PFSK-1 (cell line): ENCODE data around the gene CTNNA1.

Experiments
- FOXP2 ChIP-seq: optimal IDR thresholded peaks from 2 replicates; pipeline ENCODE3; 2011; ENCODE audit warnings: borderline replicate concordance, control low read depth, inconsistent platforms; ENCODE audit not compliant: insufficient read depth; ENCODE audit errors: extremely low read length, extremely low read depth
- POLR2AphosphoS5 ChIP-seq: IDR thresholded peaks from 2 replicates; pipeline ENCODE4 v1.6.1; 2012; ENCODE audit warnings: low read depth, mild to moderate bottlenecking, control low read depth, low read length, moderate library complexity
- SIN3A ChIP-seq: IDR thresholded peaks from 2 replicates; pipeline ENCODE4 v1.6.1; 2012; ENCODE audit warnings: mild to moderate bottlenecking, low read length, moderate library complexity, borderline replicate concordance; ENCODE audit not compliant: insufficient read depth
- TAF1 ChIP-seq: IDR thresholded peaks from 2 replicates; pipeline ENCODE4 v1.6.1; 2012; ENCODE audit warnings: low read length, control low read depth, borderline replicate concordance; ENCODE audit not compliant: insufficient read depth
- TF ChIP-seq, protein P1 (sequence below), 2 experiments: IDR thresholded peaks; 2 replicates each; pipeline versions ENCODE4 v1.6.1 to v1.8.0; 2011 to 2012; ENCODE audit warnings: low read depth in 2 of 2, low read length in 2 of 2, control low read depth in 1 of 2, inconsistent platforms in 1 of 2, mild to moderate bottlenecking in 1 of 2, moderate library complexity in 1 of 2; ENCODE audit not compliant: insufficient read depth in 1 of 2

The CTNNA1 gene

GRCh38 chr5:138889994-138890393, 136.8 kb downstream of the CTNNA1 start:
- TF ChIP-seq SIN3A (no peak), FOXP2 (no peak), TAF1 (no peak)

- TF ChIP-seq TAF1 (no peak), POLR2AphosphoS5 (no peak), SIN3A (no peak), FOXP2 (no peak)
- TF ChIP-seq, protein P1, sequence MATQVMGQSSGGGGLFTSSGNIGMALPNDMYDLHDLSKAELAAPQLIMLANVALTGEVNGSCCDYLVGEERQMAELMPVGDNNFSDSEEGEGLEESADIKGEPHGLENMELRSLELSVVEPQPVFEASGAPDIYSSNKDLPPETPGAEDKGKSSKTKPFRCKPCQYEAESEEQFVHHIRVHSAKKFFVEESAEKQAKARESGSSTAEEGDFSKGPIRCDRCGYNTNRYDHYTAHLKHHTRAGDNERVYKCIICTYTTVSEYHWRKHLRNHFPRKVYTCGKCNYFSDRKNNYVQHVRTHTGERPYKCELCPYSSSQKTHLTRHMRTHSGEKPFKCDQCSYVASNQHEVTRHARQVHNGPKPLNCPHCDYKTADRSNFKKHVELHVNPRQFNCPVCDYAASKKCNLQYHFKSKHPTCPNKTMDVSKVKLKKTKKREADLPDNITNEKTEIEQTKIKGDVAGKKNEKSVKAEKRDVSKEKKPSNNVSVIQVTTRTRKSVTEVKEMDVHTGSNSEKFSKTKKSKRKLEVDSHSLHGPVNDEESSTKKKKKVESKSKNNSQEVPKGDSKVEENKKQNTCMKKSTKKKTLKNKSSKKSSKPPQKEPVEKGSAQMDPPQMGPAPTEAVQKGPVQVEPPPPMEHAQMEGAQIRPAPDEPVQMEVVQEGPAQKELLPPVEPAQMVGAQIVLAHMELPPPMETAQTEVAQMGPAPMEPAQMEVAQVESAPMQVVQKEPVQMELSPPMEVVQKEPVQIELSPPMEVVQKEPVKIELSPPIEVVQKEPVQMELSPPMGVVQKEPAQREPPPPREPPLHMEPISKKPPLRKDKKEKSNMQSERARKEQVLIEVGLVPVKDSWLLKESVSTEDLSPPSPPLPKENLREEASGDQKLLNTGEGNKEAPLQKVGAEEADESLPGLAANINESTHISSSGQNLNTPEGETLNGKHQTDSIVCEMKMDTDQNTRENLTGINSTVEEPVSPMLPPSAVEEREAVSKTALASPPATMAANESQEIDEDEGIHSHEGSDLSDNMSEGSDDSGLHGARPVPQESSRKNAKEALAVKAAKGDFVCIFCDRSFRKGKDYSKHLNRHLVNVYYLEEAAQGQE (IDR thresholded peaks at IDR 0.05; ENCODE audit: insufficient read depth in 1 of 2, low read depth in 2 of 2, low read length in 2 of 2): no peak
Measured at GRCh38 chr5:138890644-138891043, 137.4 kb downstream of the CTNNA1 start.

DNA sequence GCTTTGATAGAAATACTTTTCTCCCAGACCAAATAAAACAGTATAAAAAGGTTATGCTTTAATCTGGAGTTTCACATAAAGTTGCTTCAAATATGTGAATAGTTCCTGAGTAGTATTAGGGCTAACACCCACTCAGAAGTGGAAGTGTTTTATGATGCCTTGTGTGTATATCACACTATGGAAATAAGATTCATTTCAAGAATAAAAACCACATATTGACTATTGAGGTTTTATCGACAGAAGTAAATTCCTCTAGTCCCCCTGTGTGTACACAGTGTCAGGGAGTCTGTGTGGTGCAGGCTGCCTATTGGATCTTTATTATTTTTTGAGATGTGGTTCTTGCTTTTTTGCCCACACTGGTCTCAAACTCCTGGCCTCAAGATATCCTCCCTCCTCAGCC, 142.7 kb downstream of the CTNNA1 start:
- TF ChIP-seq TAF1 (no peak), FOXP2 (no peak), POLR2AphosphoS5 (no peak), SIN3A (no peak)
- TF ChIP-seq, protein P1 (IDR thresholded peaks at IDR 0.05; ENCODE audit: insufficient read depth in 1 of 2, low read depth in 2 of 2, low read length in 2 of 2): no peak

DNA sequence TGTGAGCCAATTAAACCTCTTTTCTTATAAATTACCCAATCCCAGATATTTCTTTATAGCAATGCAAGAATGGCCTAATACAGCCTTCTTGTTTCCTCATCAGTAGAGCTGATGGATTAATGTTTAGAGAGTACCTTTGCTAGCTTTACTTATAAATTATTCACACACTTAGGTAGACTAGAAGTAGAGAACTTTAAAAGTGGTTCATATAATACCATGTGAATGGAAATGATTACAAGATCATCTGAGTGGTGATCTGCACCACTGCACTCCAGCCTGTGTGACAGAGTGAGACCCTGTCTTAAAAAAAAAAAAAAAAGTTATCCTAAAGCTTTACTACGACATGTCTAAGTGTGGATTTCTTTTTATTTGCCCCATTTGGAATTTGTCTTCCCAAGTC, 145.1 kb downstream of the CTNNA1 start:
- TF ChIP-seq POLR2AphosphoS5 (no peak), SIN3A (no peak), TAF1 (no peak), FOXP2 (no peak)
- TF ChIP-seq, protein P1 (IDR thresholded peaks at IDR 0.05; ENCODE audit: insufficient read depth in 1 of 2, low read depth in 2 of 2, low read length in 2 of 2): no peak

- TF ChIP-seq TAF1: no peak
Measured at GRCh38 chr5:138898742-138899141, 145.5 kb downstream of the CTNNA1 start.

- no peak for TF ChIP-seq FOXP2
- TF ChIP-seq, protein P1 (IDR thresholded peaks at IDR 0.05; ENCODE audit: insufficient read depth in 1 of 2, low read depth in 2 of 2, low read length in 2 of 2): no peak
Measured at GRCh38 chr5:138900281-138900965, 147.2 kb downstream of the CTNNA1 start.
